ENCODE measurements around the gene CIAO3. TPM values are rescaled to one million over a fixed set of nuclear protein-coding genes. Genes with fewer than 3 reads are reported as not detected.

CIAO3 gene
- total RNA-seq, 2 donors from 2014 or later, result 23.3 to 25.5 TPM

GRCh38 chr16:782258-782657 is 41.5 kb upstream of the CIAO3 start:
- H3K4me1 ChIP-seq, result peaks cover 0 to 14% of the 10 kb centered on the region in 2 donors
- no peak for TF ChIP-seq CTCF (IDR thresholded peaks at IDR 0.05)
- H3K36me3 ChIP-seq, result peaks cover 7% of the 10 kb centered on the region
- no peaks in the 10 kb centered on the region for H3K27me3 ChIP-seq
- H3K9me3 ChIP-seq, result no peaks in the 10 kb centered on the region
- no peak overlapping the region for H3K4me3 ChIP-seq
- H3K27ac ChIP-seq, result no peak overlapping the region
- DNase-seq (ENCODE audit: low spot score), result no peak

- no peak for TF ChIP-seq CTCF (IDR thresholded peaks at IDR 0.05)
- no peak overlapping the region for H3K27ac ChIP-seq
- no peaks in the 10 kb centered on the region for H3K9me3 ChIP-seq
- H3K4me1 ChIP-seq, result peaks cover 0 to 9% of the 10 kb centered on the region in 2 donors
- no peaks in the 10 kb centered on the region for H3K27me3 ChIP-seq
- H3K36me3 ChIP-seq, result peaks cover 7% of the 10 kb centered on the region
- no peak overlapping the region for H3K4me3 ChIP-seq
- no peak for DNase-seq (ENCODE audit: low spot score)
Measured at GRCh38 chr16:781346-782010, 40.7 kb upstream of the CIAO3 start.

GRCh38 chr16:780296-780695 is 39.5 kb upstream of the CIAO3 start:
- no peak for DNase-seq (ENCODE audit: low spot score)
- H3K27ac ChIP-seq, result no peak overlapping the region
- TF ChIP-seq CTCF (IDR thresholded peaks at IDR 0.05), result no peak
- peaks cover 0 to 9% of the 10 kb centered on the region in 2 donors for H3K4me1 ChIP-seq
- no peaks in the 10 kb centered on the region for H3K36me3 ChIP-seq
- no peak overlapping the region for H3K4me3 ChIP-seq
- H3K9me3 ChIP-seq, result no peaks in the 10 kb centered on the region
- no peaks in the 10 kb centered on the region for H3K27me3 ChIP-seq

GRCh38 chr16:779561-779960 is 38.8 kb upstream of the CIAO3 start:
- Histone ChIP-seq H3K27ac (no peak overlapping the region), H3K27me3 (no peaks in the 10 kb centered on the region), H3K4me1 (peaks cover 0 to 9% of the 10 kb centered on the region in 2 donors), H3K4me3 (no peak overlapping the region), H3K36me3 (no peaks in the 10 kb centered on the region), H3K9me3 (no peaks in the 10 kb centered on the region)
- no peak for DNase-seq (ENCODE audit: low spot score)
- no peak for TF ChIP-seq CTCF (IDR thresholded peaks at IDR 0.05)

GRCh38 chr16:778909-779527 is 38.2 kb upstream of the CIAO3 start:
- no peak for DNase-seq (ENCODE audit: low spot score)
- Histone ChIP-seq H3K36me3 (no peaks in the 10 kb centered on the region), H3K4me3 (no peak overlapping the region), H3K4me1 (peaks cover 0 to 8% of the 10 kb centered on the region in 2 donors), H3K9me3 (no peaks in the 10 kb centered on the region), H3K27ac (no peak overlapping the region), H3K27me3 (no peaks in the 10 kb centered on the region)
- TF ChIP-seq CTCF (IDR thresholded peaks at IDR 0.05), result no peak
